Measurements from ENCODE around the gene DLK2.

DLK2 gene

DNA sequence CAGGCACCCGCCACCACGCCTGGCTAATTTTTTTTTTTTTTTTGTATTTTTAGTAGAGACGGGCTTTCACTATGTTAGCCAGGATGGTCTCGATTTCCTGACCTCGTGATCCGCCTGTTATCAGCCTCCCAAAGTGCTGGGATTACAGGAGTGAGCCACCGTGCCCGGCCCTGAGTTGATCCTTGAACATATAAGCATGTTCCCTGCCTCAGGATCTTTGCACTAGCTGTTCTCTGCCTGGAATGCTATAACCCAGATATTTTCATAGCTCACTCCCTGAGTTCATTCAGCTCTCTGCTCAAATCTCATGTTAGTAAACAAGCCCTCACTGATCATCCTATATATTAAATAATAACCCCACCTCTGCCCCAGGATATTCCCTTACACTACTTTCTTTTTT is 9.0 kb upstream of the DLK2 start:
- Histone ChIP-seq H3K4me2 (ENCODE audit: low read length) (no peak overlapping the region), H3K27ac (ENCODE audit: low read depth, low read length) (no peak overlapping the region), H4K20me1 (ENCODE audit: control insufficient read depth, insufficient read depth, low read depth, low read length) (no peaks in the 10 kb centered on the region), H3K79me2 (ENCODE audit: control insufficient read depth, low read length) (no peaks in the 10 kb centered on the region), H3K27me3 (ENCODE audit: control insufficient read depth, low read length) (peaks cover 38% of the 10 kb centered on the region), H3K4me3 (ENCODE audit: low read length) (no peak overlapping the region), H3F3A (ENCODE audit: control insufficient read depth, insufficient read depth) (no peaks in the 10 kb centered on the region), H3K9me3 (ENCODE audit: control insufficient read depth, insufficient read depth, low read length) (no peaks in the 10 kb centered on the region), H3K9me2 (replicated peaks; ENCODE audit: control insufficient read depth, low read length) (no peaks in the 10 kb centered on the region), H3K36me3 (ENCODE audit: control insufficient read depth, low read length) (no peaks in the 10 kb centered on the region), H3K4me1 (ENCODE audit: control insufficient read depth, low read length) (no peaks in the 10 kb centered on the region)
- TF ChIP-seq CTCF (IDR thresholded peaks at IDR 0.05; ENCODE audit: low read depth, low read length, poor library complexity, severe bottlenecking) (no peak), EZH2phosphoT487 (IDR thresholded peaks at IDR 0.05; ENCODE audit: borderline replicate concordance, low read length) (no peak)

- Histone ChIP-seq H3K27ac (ENCODE audit: low read depth, low read length) (no peak overlapping the region), H3K79me2 (ENCODE audit: control insufficient read depth, low read length) (no peaks in the 10 kb centered on the region), H4K20me1 (ENCODE audit: control insufficient read depth, insufficient read depth, low read depth, low read length) (no peaks in the 10 kb centered on the region), H3K36me3 (ENCODE audit: control insufficient read depth, low read length) (no peaks in the 10 kb centered on the region), H3K27me3 (ENCODE audit: control insufficient read depth, low read length) (peaks cover 24% of the 10 kb centered on the region), H3F3A (ENCODE audit: control insufficient read depth, insufficient read depth) (0 out of 2 replicates have a peak, but pooled peaks cover 2% of the 10 kb centered on the region), H3K9me2 (replicated peaks; ENCODE audit: control insufficient read depth, low read length) (no peaks in the 10 kb centered on the region), H3K4me3 (ENCODE audit: low read length) (no peak overlapping the region), H3K4me1 (ENCODE audit: control insufficient read depth, low read length) (no peaks in the 10 kb centered on the region), H3K9me3 (ENCODE audit: control insufficient read depth, insufficient read depth, low read length) (no peaks in the 10 kb centered on the region; the same call in 1 of the 2 replicates), H3K4me2 (ENCODE audit: low read length) (no peak overlapping the region)
- no peak for TF ChIP-seq EZH2phosphoT487 (IDR thresholded peaks at IDR 0.05; ENCODE audit: borderline replicate concordance, low read length)
- no peak for TF ChIP-seq CTCF (IDR thresholded peaks at IDR 0.05; ENCODE audit: low read depth, low read length, poor library complexity, severe bottlenecking)
These were observed 6.6 kb upstream of the DLK2 start for GRCh38 chr6:43461936-43462335.

DNA sequence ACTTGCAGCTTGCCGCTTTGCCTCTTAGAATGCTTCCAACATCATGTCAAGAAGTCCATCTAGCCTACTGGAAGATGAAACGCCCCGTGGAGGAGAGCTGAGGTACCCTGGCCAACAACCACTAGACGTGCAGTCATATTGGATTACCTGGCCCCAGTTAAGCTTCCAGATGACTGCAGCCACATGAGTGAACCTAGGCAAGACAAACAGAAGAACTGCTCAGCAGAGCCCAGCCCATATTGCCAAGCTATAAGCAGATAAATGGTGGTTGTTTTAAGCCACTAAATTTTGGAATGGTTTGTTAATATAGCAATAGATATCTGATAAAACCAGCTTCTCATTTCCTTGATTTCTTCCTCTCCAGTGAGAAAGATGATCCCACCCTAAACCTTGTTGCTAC is 4.7 kb upstream of the DLK2 start:
- H3K4me3 ChIP-seq (ENCODE audit: low read length): no peak overlapping the region
- H3K27ac ChIP-seq (ENCODE audit: low read depth, low read length): no peak overlapping the region
- no peaks in the 10 kb centered on the region for H3K9me2 ChIP-seq (replicated peaks; ENCODE audit: control insufficient read depth, low read length)
- 0 out of 2 replicates have a peak, but pooled peaks cover 4% of the 10 kb centered on the region for H3F3A ChIP-seq (ENCODE audit: control insufficient read depth, insufficient read depth)
- no peaks in the 10 kb centered on the region for H4K20me1 ChIP-seq (ENCODE audit: control insufficient read depth, insufficient read depth, low read depth, low read length)
- H3K4me1 ChIP-seq (ENCODE audit: control insufficient read depth, low read length): peaks cover 10% of the 10 kb centered on the region
- no peak for TF ChIP-seq CTCF (IDR thresholded peaks at IDR 0.05; ENCODE audit: low read depth, low read length, poor library complexity, severe bottlenecking)
- no peak for TF ChIP-seq EZH2phosphoT487 (IDR thresholded peaks at IDR 0.05; ENCODE audit: borderline replicate concordance, low read length)
- no peak overlapping the region for H3K4me2 ChIP-seq (ENCODE audit: low read length)
- no peaks in the 10 kb centered on the region for H3K79me2 ChIP-seq (ENCODE audit: control insufficient read depth, low read length)
- H3K36me3 ChIP-seq (ENCODE audit: control insufficient read depth, low read length): no peaks in the 10 kb centered on the region
- no peaks in the 10 kb centered on the region; the same call in 1 of the 2 replicates for H3K9me3 ChIP-seq (ENCODE audit: control insufficient read depth, insufficient read depth, low read length)
- peaks cover 29% of the 10 kb centered on the region for H3K27me3 ChIP-seq (ENCODE audit: control insufficient read depth, low read length)
